Measurements from ENCODE around the gene CEP70. TPM values are rescaled to one million over a fixed set of nuclear protein-coding genes. Genes with fewer than 3 reads are reported as not detected.

Gene CEP70
- total RNA-seq, 1 experiment from 2014 or later, result 32.6 TPM

DNA sequence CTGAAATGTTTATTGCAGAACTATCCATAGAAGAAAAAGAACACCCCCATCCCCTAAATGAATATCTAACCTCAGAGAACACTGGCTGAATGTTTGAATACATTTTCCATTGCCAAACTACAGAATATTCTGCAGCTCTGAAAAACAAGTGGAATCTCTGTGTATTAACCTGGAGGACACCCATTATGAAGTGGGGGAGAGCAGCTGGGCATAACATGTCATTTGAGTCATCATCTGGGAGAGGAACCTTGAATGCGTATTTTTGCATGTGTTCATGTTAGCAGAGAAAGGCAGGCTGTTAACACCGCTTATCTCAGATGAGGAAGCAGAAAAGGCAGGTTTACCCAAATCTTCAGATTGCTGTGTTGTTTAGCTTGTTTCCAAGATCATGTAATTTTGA lies 128.1 kb downstream of the CEP70 start:
- H2BK12ac ChIP-seq (ENCODE audit: insufficient read length, low read depth, low read length), result no peak overlapping the region
- WGBS (ENCODE audit: extremely low coverage, insufficient read length, low lambda C conversion rate), result no CpG with 5 or more reads among the region's 2 CpGs
- TF ChIP-seq, protein P1, sequence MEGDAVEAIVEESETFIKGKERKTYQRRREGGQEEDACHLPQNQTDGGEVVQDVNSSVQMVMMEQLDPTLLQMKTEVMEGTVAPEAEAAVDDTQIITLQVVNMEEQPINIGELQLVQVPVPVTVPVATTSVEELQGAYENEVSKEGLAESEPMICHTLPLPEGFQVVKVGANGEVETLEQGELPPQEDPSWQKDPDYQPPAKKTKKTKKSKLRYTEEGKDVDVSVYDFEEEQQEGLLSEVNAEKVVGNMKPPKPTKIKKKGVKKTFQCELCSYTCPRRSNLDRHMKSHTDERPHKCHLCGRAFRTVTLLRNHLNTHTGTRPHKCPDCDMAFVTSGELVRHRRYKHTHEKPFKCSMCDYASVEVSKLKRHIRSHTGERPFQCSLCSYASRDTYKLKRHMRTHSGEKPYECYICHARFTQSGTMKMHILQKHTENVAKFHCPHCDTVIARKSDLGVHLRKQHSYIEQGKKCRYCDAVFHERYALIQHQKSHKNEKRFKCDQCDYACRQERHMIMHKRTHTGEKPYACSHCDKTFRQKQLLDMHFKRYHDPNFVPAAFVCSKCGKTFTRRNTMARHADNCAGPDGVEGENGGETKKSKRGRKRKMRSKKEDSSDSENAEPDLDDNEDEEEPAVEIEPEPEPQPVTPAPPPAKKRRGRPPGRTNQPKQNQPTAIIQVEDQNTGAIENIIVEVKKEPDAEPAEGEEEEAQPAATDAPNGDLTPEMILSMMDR (conservative IDR thresholded peaks at IDR 0.05), result no peak
- H2AFZ ChIP-seq (ENCODE audit: low read length), result no peak overlapping the region
- H3K23ac ChIP-seq (ENCODE audit: insufficient read length, low read depth, low read length), result no peak overlapping the region
- no peak for DNase-seq
- Mint-ChIP-seq H3K27me3 (ENCODE audit: low read depth) (no peaks in the 10 kb centered on the region), H3K4me1 (peaks cover 5 to 6% of the 10 kb centered on the region in 2 experiments; a peak in 3 of 4 replicates), H3K9me3 (no peaks in the 10 kb centered on the region; a peak in 1 of 5 replicates), H3K4me3 (no peak overlapping the region), H3K27ac (no peak overlapping the region), H3K36me3 (ENCODE audit: insufficient read depth in 1 of 3, low read depth in 3 of 3) (peaks cover 0 to 1% (median 0%) of the 10 kb centered on the region in 3 experiments; a peak in 1 of 7 replicates)
- H4K20me1 ChIP-seq (ENCODE audit: control insufficient read depth, insufficient read depth, insufficient read length), result no peaks in the 10 kb centered on the region
- H4K8ac ChIP-seq (replicated peaks; ENCODE audit: insufficient read length, low read depth, low read length), result no peak overlapping the region
- no peak overlapping the region for H3K56ac ChIP-seq (ENCODE audit: insufficient read length, low read depth, low read length)
- H2BK5ac ChIP-seq (ENCODE audit: insufficient read length, low read length), result no peak overlapping the region
- no peak overlapping the region for H3K4ac ChIP-seq (ENCODE audit: low read depth, low read length)
- no peak overlapping the region for H3K9ac ChIP-seq (ENCODE audit: extremely low read depth, insufficient read length, low read length)
- no peak overlapping the region for H2BK15ac ChIP-seq (ENCODE audit: low read depth, low read length)
- no peak overlapping the region for H2AK5ac ChIP-seq (ENCODE audit: insufficient read length, low read length)
- H3K9me3 ChIP-seq (ENCODE audit: control insufficient read depth, low read depth, low read length), result no peaks in the 10 kb centered on the region
- no peaks in the 10 kb centered on the region for H3K79me1 ChIP-seq (ENCODE audit: insufficient read depth, low read depth, low read length, poor library complexity, severe bottlenecking)
- no peaks in the 10 kb centered on the region for H3K27me3 ChIP-seq (ENCODE audit: insufficient read depth, low read length)
- H4K91ac ChIP-seq (ENCODE audit: insufficient read length, low read depth, low read length), result no peak overlapping the region
- no peak overlapping the region for H3K4me2 ChIP-seq (ENCODE audit: insufficient read depth, insufficient read length, low read length)
- no peaks in the 10 kb centered on the region for H3K4me1 ChIP-seq (ENCODE audit: insufficient read depth, low read length)
- H4K5ac ChIP-seq (ENCODE audit: insufficient read length, low read depth, low read length), result no peak overlapping the region
- H3K23me2 ChIP-seq (ENCODE audit: insufficient read length, low read depth, low read length, poor library complexity, severe bottlenecking), result peaks cover 2% of the 10 kb centered on the region
- no peak overlapping the region for H3T11ph ChIP-seq (ENCODE audit: low read length)
- no peak overlapping the region for H3K27ac ChIP-seq (ENCODE audit: insufficient read length, low read depth, low read length)
- H3K18ac ChIP-seq (ENCODE audit: insufficient read length, low read depth, low read length), result no peak overlapping the region
- H2BK120ac ChIP-seq (ENCODE audit: low read depth, low read length, poor library complexity, severe bottlenecking), result no peak overlapping the region
- no peak overlapping the region for H3K14ac ChIP-seq (ENCODE audit: insufficient read depth, low read length)
- H3K79me2 ChIP-seq (ENCODE audit: insufficient read depth, low read length), result no peaks in the 10 kb centered on the region
- no peak overlapping the region for H2BK20ac ChIP-seq (ENCODE audit: low read depth, low read length, poor library complexity, severe bottlenecking)

Measured in H9 (cell line).